H9 (cell line): Measurements from ENCODE around the gene GPC3. TPM values are rescaled to one million over a fixed set of nuclear protein-coding genes. Genes with fewer than 3 reads are reported as not detected.

ENCODE experiments used
- DNase-seq: peaks from one replicate; pipeline ENCODE4 v3.0.0-alpha.2; 2017
- H2AFZ ChIP-seq: one replicate; pipeline ENCODE4 v1.6.1; 2013; ENCODE audit warnings: mild to moderate bottlenecking, low read length, control low read depth, moderate library complexity
- H2AK5ac ChIP-seq: 2 replicates; pipeline ENCODE4 v1.6.1; 2013; ENCODE audit warnings: low read length, control low read depth, mixed read lengths; ENCODE audit not compliant: insufficient read length
- H2BK120ac ChIP-seq: one replicate; pipeline ENCODE4 v1.6.1; 2013; ENCODE audit warnings: low read depth, mild to moderate bottlenecking, low read length, control low read depth, inconsistent platforms; ENCODE audit not compliant: poor library complexity, severe bottlenecking
- H2BK12ac ChIP-seq: 2 replicates; pipeline ENCODE4 v1.6.1; 2013; ENCODE audit warnings: low read length, control low read depth, mixed read lengths, low read depth; ENCODE audit not compliant: insufficient read length
- H2BK15ac ChIP-seq: 2 replicates; pipeline ENCODE4 v1.6.1; 2013; ENCODE audit warnings: low read depth, low read length, control low read depth
- H2BK20ac ChIP-seq: one replicate; pipeline ENCODE4 v1.6.1; 2013; ENCODE audit warnings: low read depth, mild to moderate bottlenecking, low read length, control low read depth, inconsistent platforms; ENCODE audit not compliant: poor library complexity, severe bottlenecking
- H2BK5ac ChIP-seq: 2 replicates; pipeline ENCODE4 v1.6.1; 2013; ENCODE audit warnings: low read length, control low read depth, mixed read lengths; ENCODE audit not compliant: insufficient read length
- H3K14ac ChIP-seq: 2 replicates; pipeline ENCODE4 v1.6.1; 2013; ENCODE audit warnings: low read length, control low read depth; ENCODE audit not compliant: insufficient read depth
- H3K18ac ChIP-seq: 2 replicates; pipeline ENCODE4 v1.6.1; 2013; ENCODE audit warnings: low read depth, mild to moderate bottlenecking, mixed read lengths, low read length, control low read depth; ENCODE audit not compliant: insufficient read length
- H3K23ac ChIP-seq: 2 replicates; pipeline ENCODE4 v1.6.1; 2013; ENCODE audit warnings: low read length, control low read depth, mixed read lengths, low read depth; ENCODE audit not compliant: insufficient read length
- H3K23me2 ChIP-seq: 2 replicates; pipeline ENCODE4 v1.6.1; 2013; ENCODE audit warnings: low read depth, mild to moderate bottlenecking, mixed read lengths, low read length, control low read depth; ENCODE audit not compliant: insufficient read length, poor library complexity, severe bottlenecking
- H3K27ac ChIP-seq: 2 replicates; pipeline ENCODE4 v1.5.1; 2013; ENCODE audit warnings: low read length, control low read depth, mixed read lengths, low read depth; ENCODE audit not compliant: insufficient read length
- H3K27me3 ChIP-seq: 2 replicates; pipeline ENCODE4 v1.6.1; 2013; ENCODE audit warnings: low read length, control low read depth, inconsistent platforms; ENCODE audit not compliant: insufficient read depth
- H3K4ac ChIP-seq: 2 replicates; pipeline ENCODE4 v1.6.1; 2013; ENCODE audit warnings: low read depth, mild to moderate bottlenecking, control low read depth, inconsistent platforms, low read length, moderate library complexity
- H3K4me1 ChIP-seq: 2 replicates; pipeline ENCODE4 v1.6.1; 2013; ENCODE audit warnings: low read length, control low read depth, inconsistent platforms; ENCODE audit not compliant: insufficient read depth
- H3K4me2 ChIP-seq: 2 replicates; pipeline ENCODE4 v1.6.1; 2013; ENCODE audit warnings: low read length, control low read depth, mixed read lengths; ENCODE audit not compliant: insufficient read length, insufficient read depth
- H3K56ac ChIP-seq: 2 replicates; pipeline ENCODE4 v1.6.1; 2013; ENCODE audit warnings: low read depth, mild to moderate bottlenecking, mixed read lengths, low read length, control low read depth; ENCODE audit not compliant: insufficient read length
- H3K79me1 ChIP-seq: 2 replicates; pipeline ENCODE4 v1.6.1; 2013; ENCODE audit warnings: low read depth, mild to moderate bottlenecking, moderate library complexity, low read length, control low read depth, inconsistent platforms; ENCODE audit not compliant: insufficient read depth, poor library complexity, severe bottlenecking
- H3K79me2 ChIP-seq: 2 replicates; pipeline ENCODE4 v1.6.1; 2013; ENCODE audit warnings: low read length, control low read depth, inconsistent platforms; ENCODE audit not compliant: insufficient read depth
- H3K9ac ChIP-seq: 2 replicates; pipeline ENCODE4 v1.6.1; 2013; ENCODE audit warnings: low read length, control low read depth, mixed read lengths; ENCODE audit not compliant: insufficient read length; ENCODE audit errors: extremely low read depth
- H3K9me3 ChIP-seq: one replicate; pipeline ENCODE4 v1.6.1; 2013; ENCODE audit warnings: low read depth, low read length, inconsistent platforms; ENCODE audit not compliant: control insufficient read depth
- H3T11ph ChIP-seq: one replicate; pipeline ENCODE4 v1.6.1; 2013; ENCODE audit warnings: mild to moderate bottlenecking, low read length, control low read depth, inconsistent platforms
- H4K20me1 ChIP-seq: one replicate; pipeline ENCODE4 v1.6.1; 2013; ENCODE audit not compliant: control insufficient read depth, insufficient read length, insufficient read depth
- H4K5ac ChIP-seq: 2 replicates; pipeline ENCODE4 v1.6.1; 2013; ENCODE audit warnings: low read depth, mild to moderate bottlenecking, mixed read lengths, low read length, control low read depth; ENCODE audit not compliant: insufficient read length
- H4K8ac ChIP-seq: replicated peaks from 2 replicates; pipeline ENCODE4 v1.6.1; 2013; ENCODE audit warnings: low read length, control low read depth, mixed read lengths, low read depth; ENCODE audit not compliant: insufficient read length
- H4K91ac ChIP-seq: 2 replicates; pipeline ENCODE4 v1.6.1; 2013; ENCODE audit warnings: low read depth, mild to moderate bottlenecking, moderate library complexity, mixed read lengths, low read length, control low read depth; ENCODE audit not compliant: insufficient read length
- H3K27ac Mint-ChIP-seq, 3 experiments: 2 replicates in 2 of 3; 3 replicates in 1 of 3; pipeline ENCODE4 v1.8.0; 2020 to 2021; ENCODE audit warnings: mixed read lengths in 3 of 3, mild to moderate bottlenecking in 1 of 3, moderate library complexity in 1 of 3
- H3K27me3 Mint-ChIP-seq: 2 replicates; pipeline ENCODE4 v1.8.0; 2021; ENCODE audit warnings: low read depth, mild to moderate bottlenecking, moderate library complexity, mixed read lengths
- H3K36me3 Mint-ChIP-seq, 3 experiments: 2 replicates in 2 of 3; 3 replicates in 1 of 3; pipeline ENCODE4 v1.8.0; 2020 to 2021; ENCODE audit warnings: low read depth in 3 of 3, mixed read lengths in 3 of 3; ENCODE audit not compliant: insufficient read depth in 1 of 3
- H3K4me1 Mint-ChIP-seq, 2 experiments: 2 replicates each; pipeline ENCODE4 v1.8.0; 2020; ENCODE audit warnings: mixed read lengths in 2 of 2
- H3K4me3 Mint-ChIP-seq, 2 experiments: 2 replicates in 1 of 2; 3 replicates in 1 of 2; pipeline ENCODE4 v1.8.0; 2020 to 2021; ENCODE audit warnings: mild to moderate bottlenecking in 2 of 2, mixed read lengths in 2 of 2, moderate library complexity in 1 of 2
- H3K9me3 Mint-ChIP-seq, 2 experiments: 2 replicates in 1 of 2; 3 replicates in 1 of 2; pipeline ENCODE4 v1.8.0; 2020; ENCODE audit warnings: mild to moderate bottlenecking in 2 of 2, mixed read lengths in 2 of 2, moderate library complexity in 1 of 2
- WGBS: extraction: QIAGEN DNeasy Blood & Tissue Kit; methylation state at CpG from one replicate; pipeline ENCODE4 v1.1.7; 2013; ENCODE audit warnings: missing lambda C conversion rate, low lambda C conversion rate, mixed read lengths; ENCODE audit not compliant: insufficient read length; ENCODE audit errors: extremely low coverage; 5-methylcytosine and 5-hydroxymethylcytosine counted together
- total RNA-seq: library from RNA; stranded (reverse); gene quantifications from 2 replicates; pipeline ENCODE4 v1.2.1, GENCODE V29; 2021
- TF ChIP-seq, protein P1 (sequence below): fragments of 200-600 bp; sonication (generic); conservative IDR thresholded peaks from 3 replicates; pipeline ENCODE4 v1.8.0; 2021; ENCODE audit warnings: antibody characterized with exemption, mild to moderate bottlenecking

GPC3 gene
- total RNA-seq, 1 experiment from 2014 or later = 108 TPM

GRCh38 chrX:133980406-133980805 lies 5.0 kb downstream of the GPC3 start:
- no CpG with 5 or more reads among the region's 2 CpGs for WGBS
- H3K27me3 Mint-ChIP-seq = peaks cover 22% of the 10 kb centered on the region
- H3K9me3 ChIP-seq = no peaks in the 10 kb centered on the region
- H3K23me2 ChIP-seq = peaks cover 16% of the 10 kb centered on the region
- H3T11ph ChIP-seq = no peak overlapping the region
- no peak overlapping the region for H3K4ac ChIP-seq
- no peak overlapping the region for H4K8ac ChIP-seq
- H4K91ac ChIP-seq = no peak overlapping the region
- H3K4me1 Mint-ChIP-seq = peaks cover 47 to 63% of the 10 kb centered on the region in 2 experiments
- no peak overlapping the region for H3K18ac ChIP-seq
- H2BK20ac ChIP-seq = no peak overlapping the region
- no peaks in the 10 kb centered on the region for H3K9me3 Mint-ChIP-seq
- H2BK15ac ChIP-seq = no peak overlapping the region
- TF ChIP-seq, protein P1, sequence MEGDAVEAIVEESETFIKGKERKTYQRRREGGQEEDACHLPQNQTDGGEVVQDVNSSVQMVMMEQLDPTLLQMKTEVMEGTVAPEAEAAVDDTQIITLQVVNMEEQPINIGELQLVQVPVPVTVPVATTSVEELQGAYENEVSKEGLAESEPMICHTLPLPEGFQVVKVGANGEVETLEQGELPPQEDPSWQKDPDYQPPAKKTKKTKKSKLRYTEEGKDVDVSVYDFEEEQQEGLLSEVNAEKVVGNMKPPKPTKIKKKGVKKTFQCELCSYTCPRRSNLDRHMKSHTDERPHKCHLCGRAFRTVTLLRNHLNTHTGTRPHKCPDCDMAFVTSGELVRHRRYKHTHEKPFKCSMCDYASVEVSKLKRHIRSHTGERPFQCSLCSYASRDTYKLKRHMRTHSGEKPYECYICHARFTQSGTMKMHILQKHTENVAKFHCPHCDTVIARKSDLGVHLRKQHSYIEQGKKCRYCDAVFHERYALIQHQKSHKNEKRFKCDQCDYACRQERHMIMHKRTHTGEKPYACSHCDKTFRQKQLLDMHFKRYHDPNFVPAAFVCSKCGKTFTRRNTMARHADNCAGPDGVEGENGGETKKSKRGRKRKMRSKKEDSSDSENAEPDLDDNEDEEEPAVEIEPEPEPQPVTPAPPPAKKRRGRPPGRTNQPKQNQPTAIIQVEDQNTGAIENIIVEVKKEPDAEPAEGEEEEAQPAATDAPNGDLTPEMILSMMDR = no peak
- H3K79me2 ChIP-seq = no peaks in the 10 kb centered on the region
- H3K9ac ChIP-seq = no peak overlapping the region
- H3K27me3 ChIP-seq = peaks cover 10% of the 10 kb centered on the region; the same call in 1 of the 2 replicates
- no peak overlapping the region for H4K5ac ChIP-seq
- H3K14ac ChIP-seq = no peak overlapping the region
- no peak overlapping the region for H3K56ac ChIP-seq
- no peak overlapping the region for H2BK12ac ChIP-seq
- H2AK5ac ChIP-seq = no peak overlapping the region
- H4K20me1 ChIP-seq = no peaks in the 10 kb centered on the region
- H3K4me2 ChIP-seq = no peak overlapping the region
- no peaks in the 10 kb centered on the region for H3K79me1 ChIP-seq
- no peak overlapping the region for H3K27ac ChIP-seq
- no peak overlapping the region for H3K23ac ChIP-seq
- H2BK120ac ChIP-seq = no peak overlapping the region
- H3K27ac Mint-ChIP-seq = peak overlapping the region in 1 of 3 experiments; percentile 31; a peak in 4 of 7 replicates
- H3K4me1 ChIP-seq = peaks cover 15% of the 10 kb centered on the region; the same call in 1 of the 2 replicates
- no peak for DNase-seq
- H2AFZ ChIP-seq = no peak overlapping the region
- peaks cover 0 to 8% (median 0%) of the 10 kb centered on the region in 3 experiments; a peak in 1 of 7 replicates for H3K36me3 Mint-ChIP-seq
- H2BK5ac ChIP-seq = no peak overlapping the region
- H3K4me3 Mint-ChIP-seq = no peak overlapping the region
